Thyroid gland (tissue), 4 donors: ENCODE data around the gene ACAP3.

Experiments
- CTCF ChIP-seq, 6 experiments: fragments of 200-600 bp in 3 of 6; fragments of 450-650 bp in 3 of 6; sonication (generic) in 3 of 6; IDR thresholded peaks; one replicate each; pipeline ENCODE4 v1.5.1; 2016 to 2019; ENCODE audit warnings: antibody characterized with exemption in 6 of 6, mild to moderate bottlenecking in 2 of 6, inconsistent platforms in 1 of 6, moderate library complexity in 1 of 6
- POLR2A ChIP-seq, 2 donors: fragments of 450-650 bp; IDR thresholded peaks; one replicate each; pipeline ENCODE4 v1.6.1; 2017; ENCODE audit warnings: antibody characterized with exemption in 2 of 2, mild to moderate bottlenecking in 2 of 2, moderate library complexity in 1 of 2

- no peak for TF ChIP-seq CTCF (IDR thresholded peaks at IDR 0.05)
- TF ChIP-seq POLR2A (IDR thresholded peaks at IDR 0.05): no peak
Measured at GRCh38 chr1:1285611-1286311, 22.0 kb downstream of the ACAP3 start.
